Nephron progenitor cell (in vitro differentiated cells): ENCODE measurements around the gene BTBD9.

Source experiments
- DNase-seq: peaks from one replicate; pipeline ENCODE4 v3.0.0; 2021
- H3K27ac Mint-ChIP-seq: 2 replicates; pipeline ENCODE4 v1.8.0; 2021; ENCODE audit warnings: mild to moderate bottlenecking, moderate library complexity, mixed read lengths
- H3K27me3 Mint-ChIP-seq: 2 replicates; pipeline ENCODE4 v1.8.0; 2021; ENCODE audit warnings: mild to moderate bottlenecking, low read depth, mixed read lengths; ENCODE audit not compliant: poor library complexity
- H3K36me3 Mint-ChIP-seq: 2 replicates; pipeline ENCODE4 v1.8.0; 2021; ENCODE audit warnings: low read depth, mixed read lengths
- H3K4me1 Mint-ChIP-seq: 2 replicates; pipeline ENCODE4 v1.8.0; 2021; ENCODE audit warnings: mixed read lengths
- H3K4me3 Mint-ChIP-seq: 2 replicates; pipeline ENCODE4 v1.8.0; 2021; ENCODE audit warnings: mild to moderate bottlenecking, moderate library complexity, mixed read lengths
- H3K9me3 Mint-ChIP-seq: 2 replicates; pipeline ENCODE4 v1.8.0; 2021; ENCODE audit warnings: mild to moderate bottlenecking, moderate library complexity, mixed read lengths
- TF ChIP-seq, protein P1 (sequence below): fragments of 200-600 bp; sonication (generic); IDR thresholded peaks from 2 replicates; pipeline ENCODE4 v1.5.0; 2021; ENCODE audit warnings: antibody characterized with exemption

The BTBD9 gene

DNA sequence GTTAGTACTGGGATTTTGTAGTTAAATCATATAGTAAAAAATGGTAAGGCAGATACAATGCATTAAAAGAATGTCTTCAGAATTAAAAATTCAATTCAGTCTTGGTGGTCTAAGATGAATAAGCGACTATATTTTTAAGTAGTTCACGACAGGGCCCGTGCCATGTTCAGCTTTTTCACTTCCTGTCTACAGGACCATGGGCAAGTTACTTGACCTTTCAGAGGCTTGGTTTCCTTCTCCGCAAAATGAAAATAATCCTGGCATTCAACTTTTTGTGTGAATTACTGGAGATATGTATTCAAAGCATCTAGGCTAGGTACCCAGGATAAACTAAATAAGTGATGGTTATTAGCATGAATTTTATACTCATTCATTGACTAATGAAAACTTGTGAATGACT is 216.0 kb downstream of the BTBD9 start:
- Mint-ChIP-seq H3K27me3 (peaks cover 4% of the 10 kb centered on the region), H3K36me3 (no peaks in the 10 kb centered on the region), H3K9me3 (no peaks in the 10 kb centered on the region), H3K27ac (no peak overlapping the region), H3K4me1 (peaks cover 16% of the 10 kb centered on the region), H3K4me3 (no peak overlapping the region)
- no peak for DNase-seq
- TF ChIP-seq, protein P1, sequence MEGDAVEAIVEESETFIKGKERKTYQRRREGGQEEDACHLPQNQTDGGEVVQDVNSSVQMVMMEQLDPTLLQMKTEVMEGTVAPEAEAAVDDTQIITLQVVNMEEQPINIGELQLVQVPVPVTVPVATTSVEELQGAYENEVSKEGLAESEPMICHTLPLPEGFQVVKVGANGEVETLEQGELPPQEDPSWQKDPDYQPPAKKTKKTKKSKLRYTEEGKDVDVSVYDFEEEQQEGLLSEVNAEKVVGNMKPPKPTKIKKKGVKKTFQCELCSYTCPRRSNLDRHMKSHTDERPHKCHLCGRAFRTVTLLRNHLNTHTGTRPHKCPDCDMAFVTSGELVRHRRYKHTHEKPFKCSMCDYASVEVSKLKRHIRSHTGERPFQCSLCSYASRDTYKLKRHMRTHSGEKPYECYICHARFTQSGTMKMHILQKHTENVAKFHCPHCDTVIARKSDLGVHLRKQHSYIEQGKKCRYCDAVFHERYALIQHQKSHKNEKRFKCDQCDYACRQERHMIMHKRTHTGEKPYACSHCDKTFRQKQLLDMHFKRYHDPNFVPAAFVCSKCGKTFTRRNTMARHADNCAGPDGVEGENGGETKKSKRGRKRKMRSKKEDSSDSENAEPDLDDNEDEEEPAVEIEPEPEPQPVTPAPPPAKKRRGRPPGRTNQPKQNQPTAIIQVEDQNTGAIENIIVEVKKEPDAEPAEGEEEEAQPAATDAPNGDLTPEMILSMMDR, result no peak

DNA sequence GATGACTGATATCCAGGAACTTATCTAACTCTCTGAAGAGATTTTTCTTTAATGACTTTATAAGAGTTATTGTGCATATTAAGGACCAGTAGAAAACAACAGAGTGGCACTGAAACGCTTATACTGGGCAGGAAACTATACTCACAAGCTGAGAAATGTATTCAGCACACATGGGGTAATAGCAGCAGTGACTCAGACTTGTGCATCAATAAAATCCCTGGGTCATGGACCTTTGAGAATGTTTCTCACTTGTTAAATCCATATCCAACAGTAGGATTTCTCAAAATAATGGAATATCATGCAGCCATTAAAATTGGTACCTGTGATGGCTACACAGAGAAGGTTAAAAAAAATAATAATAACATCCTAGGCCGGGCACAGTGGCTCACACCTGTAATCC is 219.5 kb downstream of the BTBD9 start:
- H3K4me1 Mint-ChIP-seq, result no peaks in the 10 kb centered on the region
- DNase-seq, result no peak

DNA sequence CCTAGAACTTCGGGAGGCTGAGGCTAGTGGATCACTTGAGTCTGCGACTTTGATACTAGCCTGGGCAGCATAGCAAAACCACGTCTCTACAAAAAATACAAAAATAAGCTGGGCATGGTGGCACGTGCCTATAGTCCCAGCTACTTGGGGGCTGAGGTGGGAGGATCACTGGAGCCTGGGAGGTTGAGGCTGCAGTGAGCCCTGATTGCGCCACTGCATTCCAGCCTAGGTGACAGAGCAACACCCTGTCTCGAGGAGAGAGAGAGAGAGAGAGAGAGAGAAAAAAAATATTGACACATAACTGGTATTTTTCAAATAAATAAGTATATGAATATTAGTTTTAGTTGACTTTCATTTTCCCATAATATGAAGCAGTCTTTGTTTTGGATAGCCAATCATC is 222.2 kb downstream of the BTBD9 start:
- no peaks in the 10 kb centered on the region for H3K9me3 Mint-ChIP-seq
- no peak for DNase-seq
- no peak overlapping the region for H3K27ac Mint-ChIP-seq
- H3K27me3 Mint-ChIP-seq, result peaks cover 3% of the 10 kb centered on the region
- no peaks in the 10 kb centered on the region for H3K4me1 Mint-ChIP-seq
- H3K4me3 Mint-ChIP-seq, result no peak overlapping the region
- no peaks in the 10 kb centered on the region for H3K36me3 Mint-ChIP-seq
- TF ChIP-seq, protein P1, result no peak

More for the DNA sequence above, 219.5 kb downstream of the BTBD9 start:
- TF ChIP-seq, protein P1, result no peak
- Mint-ChIP-seq H3K27me3 (peaks cover 3% of the 10 kb centered on the region), H3K9me3 (no peaks in the 10 kb centered on the region), H3K36me3 (no peaks in the 10 kb centered on the region), H3K4me3 (no peak overlapping the region), H3K27ac (no peak overlapping the region)

GRCh38 chr6:38415231-38416005 is 224.3 kb downstream of the BTBD9 start:
- no peak overlapping the region for H3K4me3 Mint-ChIP-seq
- H3K27ac Mint-ChIP-seq, result no peak overlapping the region
- H3K36me3 Mint-ChIP-seq, result no peaks in the 10 kb centered on the region
- DNase-seq, result no peak
- H3K27me3 Mint-ChIP-seq, result peaks cover 3% of the 10 kb centered on the region
- no peaks in the 10 kb centered on the region for H3K4me1 Mint-ChIP-seq
- TF ChIP-seq, protein P1, result no peak
- no peaks in the 10 kb centered on the region for H3K9me3 Mint-ChIP-seq

DNA sequence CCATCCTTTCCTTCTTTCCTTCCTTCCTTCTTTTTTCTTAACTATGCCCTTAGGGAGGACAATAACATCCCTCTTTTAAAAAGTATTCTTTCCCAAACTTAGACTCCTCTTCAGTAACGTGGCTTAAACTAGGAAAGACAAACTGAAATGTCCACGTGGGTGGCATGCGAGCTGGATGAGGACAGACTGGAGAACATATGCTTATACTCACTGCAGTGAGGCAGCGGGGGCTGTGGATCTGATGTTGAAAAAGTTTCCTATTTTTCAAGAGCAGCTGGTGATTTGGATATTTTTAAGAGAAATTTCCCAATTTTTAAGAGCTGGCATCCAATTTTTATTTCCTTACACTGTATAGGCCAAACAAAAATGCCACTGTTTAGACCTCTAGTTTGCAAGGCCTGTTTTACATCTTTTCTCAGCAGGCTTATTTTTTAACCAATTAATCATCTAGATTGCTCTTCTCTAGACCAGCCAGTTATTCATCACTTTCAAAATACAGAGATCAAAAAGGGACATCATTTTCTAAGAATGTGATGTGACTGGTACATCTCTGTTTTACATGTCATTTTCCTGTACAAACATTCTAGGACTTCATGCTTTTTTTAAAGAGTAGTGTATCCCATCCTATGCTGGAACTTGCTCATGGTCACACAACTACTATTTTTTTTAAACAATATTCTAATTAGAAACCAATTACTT is 226.5 kb downstream of the BTBD9 start:
- TF ChIP-seq, protein P1, result no peak
- no peak for DNase-seq
- peaks cover 3% of the 10 kb centered on the region for H3K27me3 Mint-ChIP-seq
- no peaks in the 10 kb centered on the region for H3K4me1 Mint-ChIP-seq
- H3K36me3 Mint-ChIP-seq, result no peaks in the 10 kb centered on the region
- no peaks in the 10 kb centered on the region for H3K9me3 Mint-ChIP-seq
- H3K27ac Mint-ChIP-seq, result no peak overlapping the region
- no peak overlapping the region for H3K4me3 Mint-ChIP-seq

GRCh38 chr6:38407192-38407591 is 232.5 kb downstream of the BTBD9 start:
- H3K4me3 Mint-ChIP-seq, result no peak overlapping the region
- H3K4me1 Mint-ChIP-seq, result no peaks in the 10 kb centered on the region
- H3K27me3 Mint-ChIP-seq, result peaks cover 3% of the 10 kb centered on the region
- H3K9me3 Mint-ChIP-seq, result no peaks in the 10 kb centered on the region
- DNase-seq, result no peak
- H3K36me3 Mint-ChIP-seq, result no peaks in the 10 kb centered on the region
- no peak overlapping the region for H3K27ac Mint-ChIP-seq
- TF ChIP-seq, protein P1, result no peak
